Coronary artery (tissue), 2 donors: ENCODE measurements around the gene LITAFD.

Source experiments
- DNase-seq: peaks from one replicate; pipeline ENCODE4 v3.0.0-alpha.2; 2017; ENCODE audit warnings: low spot score
- H3K27ac ChIP-seq, 2 donors: fragments of 200-600 bp; sonication (generic); one replicate each; pipeline ENCODE4 v1.5.1; 2016 to 2019
- H3K4me3 ChIP-seq: fragments of 200-600 bp; sonication (generic); 2 replicates; pipeline ENCODE4 v1.5.1; 2016; ENCODE audit warnings: mild to moderate bottlenecking, moderate library complexity
- CTCF ChIP-seq: fragments of 200-600 bp; sonication (generic); IDR thresholded peaks from one replicate; pipeline ENCODE4 v1.5.1; 2019; ENCODE audit warnings: antibody characterized with exemption

Gene LITAFD

GRCh38 chr16:8893426-8893825 is 11.3 kb downstream of the LITAFD start:
- no peak for TF ChIP-seq CTCF
- no peak for DNase-seq
- Histone ChIP-seq H3K4me3 (no peak overlapping the region), H3K27ac (no peak overlapping the region)

- no peak overlapping the region for H3K27ac ChIP-seq
- no peak for DNase-seq
- H3K4me3 ChIP-seq: no peak overlapping the region
- TF ChIP-seq CTCF: no peak
Measured at GRCh38 chr16:8893976-8894690, 12.0 kb downstream of the LITAFD start.

GRCh38 chr16:8894736-8895334 is 12.7 kb downstream of the LITAFD start:
- no peak for TF ChIP-seq CTCF
- H3K27ac ChIP-seq: no peak overlapping the region
- no peak for DNase-seq
- H3K4me3 ChIP-seq: no peak overlapping the region

GRCh38 chr16:8898660-8899318 is 16.6 kb downstream of the LITAFD start:
- TF ChIP-seq CTCF: no peak
- DNase-seq: no peak
- Histone ChIP-seq H3K4me3 (no peak overlapping the region), H3K27ac (no peak overlapping the region)

- H3K4me3 ChIP-seq: no peak overlapping the region
- DNase-seq: no peak
- no peak overlapping the region for H3K27ac ChIP-seq
- no peak for TF ChIP-seq CTCF
Measured at GRCh38 chr16:8899709-8900317, 17.7 kb downstream of the LITAFD start.

- H3K4me3 ChIP-seq: no peak overlapping the region
- no peak overlapping the region for H3K27ac ChIP-seq
- no peak for TF ChIP-seq CTCF
- DNase-seq: no peak
Measured at GRCh38 chr16:8900343-8900742, 18.2 kb downstream of the LITAFD start.
